ENCODE measurements around the gene XPO4. TPM values are rescaled to one million over a fixed set of nuclear protein-coding genes. Genes with fewer than 3 reads are reported as not detected.
"Not testable (repeated sequence)": the region's sequence is repeated elsewhere in the genome, so short reads cannot be mapped to it uniquely, and the experiment has no call there.

XPO4 gene
- 1 to 10 TPM; 9.1 to 9.6 TPM for total RNA-seq

DNA sequence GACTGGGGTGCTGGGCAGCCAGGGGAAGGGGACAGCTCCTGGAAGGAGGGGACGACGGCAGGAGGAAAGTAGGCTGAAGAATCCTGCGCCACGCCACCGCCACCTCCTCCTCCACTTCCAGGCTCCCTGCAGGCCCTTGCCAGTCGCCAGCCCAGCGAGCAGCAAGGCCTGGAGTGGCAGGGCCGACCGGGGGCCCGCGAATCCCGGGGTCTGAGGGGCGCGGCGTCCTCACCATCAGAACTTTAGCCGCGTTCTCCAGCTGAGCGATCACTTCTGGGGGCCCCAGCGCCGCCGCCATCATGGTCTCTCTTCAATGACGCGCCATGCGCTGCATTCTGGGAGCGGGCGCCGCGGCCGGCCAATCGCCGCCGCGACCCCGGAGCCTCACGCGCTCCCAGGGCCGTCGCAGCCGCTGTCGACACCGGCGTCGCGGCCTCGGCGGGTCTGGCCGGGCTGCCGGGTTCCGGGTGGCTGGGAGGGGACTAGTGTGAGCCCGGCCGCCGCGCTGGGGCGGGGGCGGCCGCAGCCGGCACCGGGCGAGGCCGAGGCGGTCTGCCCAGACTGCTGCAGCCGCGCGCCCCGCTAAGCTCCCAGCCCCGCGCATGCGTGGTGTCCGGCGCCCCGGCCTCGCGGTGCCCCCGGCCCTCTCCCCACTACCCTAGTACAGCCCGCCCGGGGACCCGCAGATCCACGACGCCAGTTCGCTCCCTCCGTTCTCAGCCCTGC is at the start of gene XPO4:
Gene XPO4, minus strand, starts transcription at position 309 of the 726 bp plus-strand sequence. Its CDS starts 8 bp downstream, at position 301.
- intact Hi-C loops (cut with DNase I): no loop called here
- Histone ChIP-seq H3K27ac (peak within 1 kb of the TSS; percentile 73 to 91 (median 82)), H3K4me3 (peak within 1 kb of the TSS; percentile 54 to 92), H3K4me1 (peaks cover 21% of the 10 kb centered on the region), H3K9me3 (no peaks in the 10 kb centered on the region), H3K27me3 (no peaks in the 10 kb centered on the region), H3K36me3 (replicated peaks in 1 of 2; ENCODE audit: insufficient read depth in 1 of 2, low read depth in 2 of 2) (no peaks in the 10 kb centered on the region)
- peak; percentile 69 to 82 (median 73) for TF ChIP-seq POLR2A (IDR thresholded peaks at IDR 0.05)
- TF ChIP-seq, protein P1, sequence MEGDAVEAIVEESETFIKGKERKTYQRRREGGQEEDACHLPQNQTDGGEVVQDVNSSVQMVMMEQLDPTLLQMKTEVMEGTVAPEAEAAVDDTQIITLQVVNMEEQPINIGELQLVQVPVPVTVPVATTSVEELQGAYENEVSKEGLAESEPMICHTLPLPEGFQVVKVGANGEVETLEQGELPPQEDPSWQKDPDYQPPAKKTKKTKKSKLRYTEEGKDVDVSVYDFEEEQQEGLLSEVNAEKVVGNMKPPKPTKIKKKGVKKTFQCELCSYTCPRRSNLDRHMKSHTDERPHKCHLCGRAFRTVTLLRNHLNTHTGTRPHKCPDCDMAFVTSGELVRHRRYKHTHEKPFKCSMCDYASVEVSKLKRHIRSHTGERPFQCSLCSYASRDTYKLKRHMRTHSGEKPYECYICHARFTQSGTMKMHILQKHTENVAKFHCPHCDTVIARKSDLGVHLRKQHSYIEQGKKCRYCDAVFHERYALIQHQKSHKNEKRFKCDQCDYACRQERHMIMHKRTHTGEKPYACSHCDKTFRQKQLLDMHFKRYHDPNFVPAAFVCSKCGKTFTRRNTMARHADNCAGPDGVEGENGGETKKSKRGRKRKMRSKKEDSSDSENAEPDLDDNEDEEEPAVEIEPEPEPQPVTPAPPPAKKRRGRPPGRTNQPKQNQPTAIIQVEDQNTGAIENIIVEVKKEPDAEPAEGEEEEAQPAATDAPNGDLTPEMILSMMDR (IDR thresholded peaks at IDR 0.05): no peak
- peak; percentile 94 for ATAC-seq
- WGBS, 2 donors: 0% methylated on average over 11 to 41 of the region's 81 CpGs
- peak; percentile 74 to 83 (median 75) for DNase-seq

DNA sequence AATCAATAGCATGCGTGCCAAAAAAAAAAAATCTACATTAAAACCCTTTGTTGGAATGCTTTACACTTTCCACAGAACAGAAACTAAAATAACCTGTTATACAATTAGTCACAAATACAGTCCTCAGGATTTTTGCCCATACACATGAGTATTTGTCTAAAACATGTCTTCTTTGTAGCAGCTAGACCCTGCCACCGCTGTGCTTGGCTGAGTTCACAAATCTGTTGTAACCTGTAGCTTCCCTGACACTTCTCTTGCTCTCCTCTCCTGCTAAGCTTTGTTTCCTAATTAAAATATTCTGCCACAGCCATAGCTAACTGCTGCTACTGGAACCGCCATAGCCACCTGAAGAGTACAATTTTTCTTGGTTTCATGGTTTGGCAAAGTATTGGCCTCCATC is 45.5 kb upstream of the XPO4 start:
- Histone ChIP-seq H3K4me1 (peaks cover 13% of the 10 kb centered on the region), H3K27ac (peak overlapping the region in 1 of 4 donors; percentile 14)
- DNase-seq; H3K36me3 ChIP-seq (replicated peaks in 1 of 2; ENCODE audit: insufficient read depth in 1 of 2, low read depth in 2 of 2); H3K4me3 ChIP-seq; H3K27me3 ChIP-seq; H3K9me3 ChIP-seq; ATAC-seq: not testable (repeated sequence)
- intact Hi-C loops (cut with DNase I): loop anchor here (10.0 kb wide), 1 partner anchor 157 kb away; no protein-coding TSS in a partner anchor
- 43 to 44% methylated on average over 3 of the region's 3 CpGs for WGBS, 2 donors

DNA sequence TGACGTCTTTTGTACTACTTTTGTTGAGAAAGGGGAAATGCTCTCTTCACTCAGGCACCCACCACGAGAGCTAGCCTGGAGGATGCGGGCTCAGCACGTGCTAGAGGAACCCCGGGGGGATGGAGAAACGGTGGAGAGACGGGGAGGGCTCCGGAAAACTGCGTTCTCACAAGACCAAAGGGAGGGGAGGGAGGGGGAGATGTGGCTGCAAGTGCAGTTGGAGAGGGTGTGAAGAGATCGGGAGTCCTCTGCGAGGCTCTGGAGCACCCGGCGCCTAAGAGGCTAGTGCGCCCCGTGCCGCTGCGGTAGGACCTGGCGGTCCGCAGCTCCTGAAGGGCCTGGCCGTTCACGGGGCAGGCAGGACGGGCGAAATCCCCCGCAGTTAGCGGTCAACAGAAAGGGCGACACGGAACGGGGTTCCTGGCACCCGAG is 43.4 kb upstream of the XPO4 start:
- peaks cover 13% of the 10 kb centered on the region for H3K4me1 ChIP-seq
- 14 to 26% methylated on average over 18 to 29 of the region's 29 CpGs for WGBS, 2 donors
- H3K36me3 ChIP-seq (replicated peaks in 1 of 2; ENCODE audit: insufficient read depth in 1 of 2, low read depth in 2 of 2): no peaks in the 10 kb centered on the region
- ATAC-seq (no peak), DNase-seq (peak in 1 of 4 donors; percentile 32)
- no peak overlapping the region for H3K27ac ChIP-seq
- intact Hi-C loops (cut with DNase I): loop anchor here (10.0 kb wide), 1 partner anchor 159 kb away; no protein-coding TSS in a partner anchor
- H3K9me3 ChIP-seq: no peaks in the 10 kb centered on the region
- TF ChIP-seq POLR2A (IDR thresholded peaks at IDR 0.05): no peak
- TF ChIP-seq, protein P1 (IDR thresholded peaks at IDR 0.05): no peak
- no peak overlapping the region for H3K4me3 ChIP-seq
- no peaks in the 10 kb centered on the region for H3K27me3 ChIP-seq

- ATAC-seq (no peak), DNase-seq (no peak)
- H3K27me3 ChIP-seq: no peaks in the 10 kb centered on the region
- intact Hi-C loops (cut with DNase I): loop anchor here (10.0 kb wide), 1 partner anchor 162 kb away; no protein-coding TSS in a partner anchor
- no peaks in the 10 kb centered on the region for H3K9me3 ChIP-seq
- H3K36me3 ChIP-seq (replicated peaks in 1 of 2; ENCODE audit: insufficient read depth in 1 of 2, low read depth in 2 of 2): no peaks in the 10 kb centered on the region
- peak overlapping the region in 2 of 4 donors; percentile 29 to 51 for H3K27ac ChIP-seq
- 61 to 64% methylated on average over 22 of the region's 22 CpGs for WGBS, 2 donors
- TF ChIP-seq POLR2A (IDR thresholded peaks at IDR 0.05): no peak
- TF ChIP-seq, protein P1 (IDR thresholded peaks at IDR 0.05): no peak
- peaks cover 13% of the 10 kb centered on the region for H3K4me1 ChIP-seq
- H3K4me3 ChIP-seq: no peak overlapping the region
These were observed 40.5 kb upstream of the XPO4 start for GRCh38 chr13:20942938-20943559.

DNA sequence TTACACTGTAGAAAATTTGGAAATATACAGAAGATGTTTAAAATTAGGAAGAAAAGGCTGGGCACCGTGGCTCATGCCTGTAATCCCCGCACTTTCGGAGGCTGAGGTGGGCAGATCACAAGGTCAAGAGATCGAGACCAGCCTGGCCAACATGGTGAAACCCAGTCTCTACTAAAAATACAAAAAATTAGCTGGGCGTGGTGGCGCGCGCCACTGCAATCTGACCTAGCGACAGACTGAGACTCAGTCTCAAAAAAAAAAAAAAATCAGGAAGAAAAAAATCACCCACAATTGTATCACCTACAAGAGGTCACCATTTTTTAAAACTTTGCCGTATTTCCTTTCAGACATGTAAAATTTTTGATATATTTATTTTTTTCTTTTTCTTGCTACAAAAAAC is 38.0 kb upstream of the XPO4 start:
- 79 to 86% methylated on average over 10 of the region's 10 CpGs for WGBS, 2 donors

More for the DNA sequence above, 38.0 kb upstream of the XPO4 start:
- H3K4me3 ChIP-seq; DNase-seq; H3K9me3 ChIP-seq; H3K27ac ChIP-seq; H3K4me1 ChIP-seq; ATAC-seq; H3K36me3 ChIP-seq (replicated peaks in 1 of 2; ENCODE audit: insufficient read depth in 1 of 2, low read depth in 2 of 2); H3K27me3 ChIP-seq: not testable (repeated sequence)
- intact Hi-C loops (cut with DNase I): loop anchor here (10.0 kb wide), 1 partner anchor 164 kb away; no protein-coding TSS in a partner anchor

Data from body of pancreas (tissue), 4 donors.